Testis (tissue), 3 donors: Measurements from ENCODE around the gene SLC35A2. TPM values are rescaled to one million over a fixed set of nuclear protein-coding genes. Genes with fewer than 3 reads are reported as not detected.
"Not testable (repeated sequence)": the region's sequence is repeated elsewhere in the genome, so short reads cannot be mapped to it uniquely, and the experiment has no call there.

ENCODE experiments used
- DNase-seq: peaks from one replicate; pipeline ENCODE4 v3.0.0-alpha.2; 2019
- H3K27ac ChIP-seq, 2 donors: fragments of 200-600 bp; sonication (generic); one replicate each; pipeline ENCODE4 v1.5.1; 2019
- H3K27me3 ChIP-seq: fragments of 200-600 bp; sonication (generic); one replicate; pipeline ENCODE4 v1.5.1; 2019
- H3K36me3 ChIP-seq: fragments of 200-600 bp; sonication (generic); one replicate; pipeline ENCODE4 v1.5.1; 2017; ENCODE audit warnings: low read depth; ENCODE audit errors: missing control alignments
- H3K4me1 ChIP-seq: fragments of 200-600 bp; sonication (generic); one replicate; pipeline ENCODE4 v1.5.1; 2019
- H3K4me3 ChIP-seq, 2 donors: fragments of 200-600 bp; sonication (generic); one replicate each; pipeline ENCODE4 v1.5.1; 2017 to 2019
- H3K9me3 ChIP-seq: fragments of 200-600 bp; sonication (generic); one replicate; pipeline ENCODE4 v1.5.1; 2017
- POLR2A ChIP-seq: fragments of 450-650 bp; IDR thresholded peaks from one replicate; pipeline ENCODE4 v1.6.1; 2017; ENCODE audit warnings: antibody characterized with exemption, mild to moderate bottlenecking, moderate library complexity
- WGBS, 2 donors: methylation state at CpG; one replicate each; pipeline ENCODE4 v1.1.5; 2018; 5-methylcytosine and 5-hydroxymethylcytosine counted together
- intact Hi-C: fragments of 100-400 bp; cut with DNase I; formaldehyde crosslinking; loops from one replicate; pipeline ENCODE4 v1.15.1; 2023; ENCODE audit warnings: low total_unique reads
- polyA plus RNA-seq: library from polyadenylated mRNA; stranded (reverse); fragments of 350-450 nt; fragmentation: Illumina TruSeq; extraction: RNeasy Lipid Tissue Mini Kit (QIAGEN cat#74804); gene quantifications from one replicate; pipeline ENCODE4 v1.2.3, GENCODE V29; 2014; ENCODE audit warnings: low read depth, low replicate concordance; ENCODE audit not compliant: insufficient read depth
- total RNA-seq, 2 donors: library from RNA; depleted of rRNA; stranded (reverse); fragments of >200 nt; gene quantifications; one replicate each; pipeline ENCODE4 v1.2.3, GENCODE V29; 2016
- TF ChIP-seq, protein P1 (sequence below), 3 experiments: fragments of 450-650 bp in 2 of 3; fragments of 200-600 bp in 1 of 3; sonication (generic) in 1 of 3; IDR thresholded peaks; one replicate each; pipeline ENCODE4 v1.5.1; 2016 to 2019; ENCODE audit warnings: antibody characterized with exemption in 3 of 3, mild to moderate bottlenecking in 2 of 3, moderate library complexity in 1 of 3

SLC35A2 gene
- total and polyA plus RNA-seq, 3 donors from 2014 or later, result 15.9 to 21.6 (median 18.6) TPM

DNA sequence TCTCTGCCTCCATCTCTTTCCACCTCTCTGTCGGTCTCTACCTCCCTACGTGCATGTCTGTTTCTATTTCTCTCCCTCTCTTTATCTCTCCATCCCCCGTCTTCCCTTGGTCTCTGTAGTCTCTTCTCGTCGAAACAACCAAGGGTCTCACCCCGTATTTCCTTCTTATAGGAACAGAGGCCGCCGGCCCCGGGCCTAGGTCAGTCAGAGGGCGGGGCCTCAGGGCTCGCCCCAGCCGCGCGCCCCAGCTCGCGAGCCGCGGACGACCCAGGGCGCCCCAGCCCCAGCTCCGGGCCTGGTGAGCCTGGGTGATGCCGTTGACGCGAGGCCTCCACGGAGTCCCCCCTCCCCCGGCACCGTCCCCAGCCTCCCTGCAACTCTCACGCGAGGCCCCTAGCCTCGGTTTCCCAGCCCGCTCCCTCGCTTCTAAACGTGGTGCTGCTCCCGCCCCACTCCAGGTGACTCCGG lies 20.5 kb downstream of the SLC35A2 start:
- 1% methylated on average over 9 to 23 of the region's 35 CpGs for WGBS, 2 donors
- peak overlapping the region; percentile 56 to 75 for H3K4me3 ChIP-seq
- no peaks in the 10 kb centered on the region for H3K4me1 ChIP-seq
- intact Hi-C loops, result no loop called here
- H3K27me3 ChIP-seq, result no peaks in the 10 kb centered on the region
- no peak for DNase-seq
- no peaks in the 10 kb centered on the region for H3K36me3 ChIP-seq
- no peaks in the 10 kb centered on the region for H3K9me3 ChIP-seq
- TF ChIP-seq, protein P1, sequence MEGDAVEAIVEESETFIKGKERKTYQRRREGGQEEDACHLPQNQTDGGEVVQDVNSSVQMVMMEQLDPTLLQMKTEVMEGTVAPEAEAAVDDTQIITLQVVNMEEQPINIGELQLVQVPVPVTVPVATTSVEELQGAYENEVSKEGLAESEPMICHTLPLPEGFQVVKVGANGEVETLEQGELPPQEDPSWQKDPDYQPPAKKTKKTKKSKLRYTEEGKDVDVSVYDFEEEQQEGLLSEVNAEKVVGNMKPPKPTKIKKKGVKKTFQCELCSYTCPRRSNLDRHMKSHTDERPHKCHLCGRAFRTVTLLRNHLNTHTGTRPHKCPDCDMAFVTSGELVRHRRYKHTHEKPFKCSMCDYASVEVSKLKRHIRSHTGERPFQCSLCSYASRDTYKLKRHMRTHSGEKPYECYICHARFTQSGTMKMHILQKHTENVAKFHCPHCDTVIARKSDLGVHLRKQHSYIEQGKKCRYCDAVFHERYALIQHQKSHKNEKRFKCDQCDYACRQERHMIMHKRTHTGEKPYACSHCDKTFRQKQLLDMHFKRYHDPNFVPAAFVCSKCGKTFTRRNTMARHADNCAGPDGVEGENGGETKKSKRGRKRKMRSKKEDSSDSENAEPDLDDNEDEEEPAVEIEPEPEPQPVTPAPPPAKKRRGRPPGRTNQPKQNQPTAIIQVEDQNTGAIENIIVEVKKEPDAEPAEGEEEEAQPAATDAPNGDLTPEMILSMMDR (IDR thresholded peaks at IDR 0.05), result no peak
- TF ChIP-seq POLR2A, result no peak
- peak overlapping the region; percentile 80 to 82 for H3K27ac ChIP-seq

DNA sequence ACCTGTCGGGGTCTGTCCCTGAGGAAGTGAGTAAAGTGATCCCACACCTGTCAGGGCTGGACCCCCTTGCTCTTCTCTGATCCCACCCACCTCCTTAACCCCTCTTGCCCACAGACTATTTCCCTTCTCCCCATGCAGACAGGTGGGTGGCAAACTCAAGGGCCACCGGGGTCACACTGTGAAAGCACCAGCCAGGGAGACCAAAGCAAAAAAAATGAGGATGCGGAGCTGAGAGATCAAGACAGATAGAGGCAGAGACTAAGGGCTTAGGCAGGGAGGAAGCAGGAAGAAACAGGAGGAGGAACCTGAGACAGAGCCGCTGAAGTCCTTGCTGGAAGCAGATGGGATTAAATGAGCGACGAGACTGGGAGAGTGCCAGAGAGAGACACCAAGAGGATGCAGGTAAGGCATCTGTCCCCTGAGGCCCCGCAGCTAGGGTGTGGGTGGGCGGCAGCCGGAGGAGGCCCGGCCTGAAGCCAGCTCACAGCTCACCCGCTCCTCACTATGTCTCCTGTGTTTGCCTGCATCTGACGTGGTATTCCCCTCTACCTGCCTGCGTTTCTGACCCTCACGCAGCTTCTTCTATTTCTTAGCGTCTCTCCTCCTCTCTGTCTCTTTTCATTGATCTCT lies 21.0 kb downstream of the SLC35A2 start:
- Histone ChIP-seq H3K4me1 (no peaks in the 10 kb centered on the region), H3K27me3 (no peaks in the 10 kb centered on the region), H3K9me3 (no peaks in the 10 kb centered on the region), H3K36me3 (no peaks in the 10 kb centered on the region), H3K27ac (peak overlapping the region; percentile 80 to 82), H3K4me3 (peak overlapping the region in 1 of 2 donors; percentile 75)
- TF ChIP-seq POLR2A, result no peak
- TF ChIP-seq, protein P1 (IDR thresholded peaks at IDR 0.05), result no peak
- 7 to 17% methylated on average over 13 to 15 of the region's 15 CpGs for WGBS, 2 donors
- no peak for DNase-seq
- intact Hi-C loops, result no loop called here

GRCh38 chrX:48886586-48886985 lies 24.9 kb downstream of the SLC35A2 start:
- H3K27me3 ChIP-seq, H3K27ac ChIP-seq, intact Hi-C loops, H3K4me3 ChIP-seq, DNase-seq, H3K9me3 ChIP-seq, H3K36me3 ChIP-seq, H3K4me1 ChIP-seq: not testable (repeated sequence)
- WGBS, 2 donors, result 92 to 100% methylated on average over 4 to 5 of the region's 5 CpGs

GRCh38 chrX:48883729-48884128 lies 27.7 kb downstream of the SLC35A2 start:
- no peaks in the 10 kb centered on the region for H3K4me1 ChIP-seq
- 73 to 76% methylated on average over 9 to 10 of the region's 10 CpGs for WGBS, 2 donors
- no peak for DNase-seq
- H3K27ac ChIP-seq, result no peak overlapping the region
- no peaks in the 10 kb centered on the region for H3K27me3 ChIP-seq
- TF ChIP-seq, protein P1 (IDR thresholded peaks at IDR 0.05), result no peak
- no peak for TF ChIP-seq POLR2A
- no peak overlapping the region for H3K4me3 ChIP-seq
- no peaks in the 10 kb centered on the region for H3K36me3 ChIP-seq
- intact Hi-C loops, result no loop called here
- no peaks in the 10 kb centered on the region for H3K9me3 ChIP-seq

- H3K36me3 ChIP-seq, H3K27ac ChIP-seq, H3K4me3 ChIP-seq, H3K27me3 ChIP-seq, DNase-seq, H3K4me1 ChIP-seq, intact Hi-C loops, H3K9me3 ChIP-seq: not testable (repeated sequence)
- WGBS, 2 donors, result 62 to 80% methylated on average over 3 to 4 of the region's 4 CpGs
Measured at GRCh38 chrX:48876944-48877343, 34.5 kb downstream of the SLC35A2 start.

- H3K36me3 ChIP-seq, H3K27ac ChIP-seq, H3K9me3 ChIP-seq, H3K4me3 ChIP-seq, H3K4me1 ChIP-seq, H3K27me3 ChIP-seq, intact Hi-C loops, DNase-seq: not testable (repeated sequence)
- WGBS, 2 donors, result 80 to 100% methylated on average over 1 of the region's 2 CpGs
Measured at GRCh38 chrX:48872017-48872416, 39.4 kb downstream of the SLC35A2 start.
